HG03378 (cell line): Measurements from ENCODE around the gene FCHSD1.

Experiments used
- ATAC-seq: cut with Tn5 transposase; IDR thresholded peaks from one replicate; pipeline ENCODE4 v1.9.1; 2021; ENCODE audit warnings: mild to moderate bottlenecking, moderate library complexity; ENCODE audit not compliant: unreplicated experiment

FCHSD1 gene

GRCh38 chr5:141641634-141642267, 9.5 kb downstream of the FCHSD1 start:
- ATAC-seq = peak; percentile 53

GRCh38 chr5:141640698-141641097, 10.5 kb downstream of the FCHSD1 start:
- no peak for ATAC-seq

GRCh38 chr5:141640051-141640415, 11.2 kb downstream of the FCHSD1 start:
- ATAC-seq = no peak

GRCh38 chr5:141639357-141640050, 11.7 kb downstream of the FCHSD1 start:
- ATAC-seq = no peak

GRCh38 chr5:141638771-141639170, 12.4 kb downstream of the FCHSD1 start:
- no peak for ATAC-seq

- ATAC-seq = peak; percentile 29
These were observed 13.3 kb downstream of the FCHSD1 start for GRCh38 chr5:141637767-141638419.

GRCh38 chr5:141637123-141637766, 14.0 kb downstream of the FCHSD1 start:
- ATAC-seq = peak; percentile 5

- peak; percentile 45 for ATAC-seq
These were observed 14.7 kb downstream of the FCHSD1 start, which contains the start of the genes HDAC3 and RELL2 for GRCh38 chr5:141636413-141637122. TSS of gene HDAC3 (minus strand) at chr5:141636849. CDS start at chr5:141636790, 59 bp downstream. TSS of gene RELL2 (plus strand) at chr5:141636997. CDS start at chr5:141638226, 1,229 bp downstream.

GRCh38 chr5:141636106-141636412, 15.2 kb downstream of the FCHSD1 start:
- ATAC-seq = no peak

GRCh38 chr5:141635646-141636045, 15.6 kb downstream of the FCHSD1 start:
- ATAC-seq = no peak

GRCh38 chr5:141634720-141635119, 16.5 kb downstream of the FCHSD1 start:
- no peak for ATAC-seq

GRCh38 chr5:141633871-141634561, 17.2 kb downstream of the FCHSD1 start:
- peak; percentile 89 for ATAC-seq

GRCh38 chr5:141632650-141633049, 18.6 kb downstream of the FCHSD1 start:
- no peak for ATAC-seq

- ATAC-seq = no peak
These were observed 20.6 kb downstream of the FCHSD1 start for GRCh38 chr5:141630570-141631140.

GRCh38 chr5:141628175-141628788, 22.9 kb downstream of the FCHSD1 start:
- no peak for ATAC-seq

- no peak for ATAC-seq
These were observed 27.6 kb downstream of the FCHSD1 start for GRCh38 chr5:141623611-141624010.

GRCh38 chr5:141623186-141623585, 28.0 kb downstream of the FCHSD1 start:
- peak; percentile 76 for ATAC-seq

GRCh38 chr5:141618804-141619554, 32.2 kb downstream of the FCHSD1 start, which contains the start of gene DIAPH1:
TSS of gene DIAPH1 (minus strand) at chr5:141619000. CDS start at chr5:141618914, 86 bp downstream.
- peak; percentile 58 for ATAC-seq
